Measurements from ENCODE around the gene MICALL1.

The MICALL1 gene

GRCh38 chr22:37905534-37906363 lies at the start of gene MICALL1:
Gene MICALL1, plus strand, starts transcription at chr22:37906297. Its CDS starts 126 bp downstream, at chr22:37906423.
- peak; percentile 67 for DNase-seq (ENCODE audit: low spot score)

- no peak for DNase-seq (ENCODE audit: low spot score)
Measured at GRCh38 chr22:37860796-37861421, 45.2 kb upstream of the MICALL1 start.

GRCh38 chr22:37862570-37863325 lies 43.3 kb upstream of the MICALL1 start:
- no peak for DNase-seq (ENCODE audit: low spot score)

- no peak for DNase-seq (ENCODE audit: low spot score)
Measured at GRCh38 chr22:37865510-37865909, 40.6 kb upstream of the MICALL1 start.

- DNase-seq (ENCODE audit: low spot score): no peak
Measured at GRCh38 chr22:37870273-37870672, 35.8 kb upstream of the MICALL1 start.

GRCh38 chr22:37880668-37881440 lies 25.2 kb upstream of the MICALL1 start:
- DNase-seq (ENCODE audit: low spot score): peak; percentile 76

- no peak for DNase-seq (ENCODE audit: low spot score)
Measured at GRCh38 chr22:37884420-37884819, 21.7 kb upstream of the MICALL1 start.

- DNase-seq (ENCODE audit: low spot score): peak; percentile 85
Measured at GRCh38 chr22:37887584-37888378, 18.3 kb upstream of the MICALL1 start.

GRCh38 chr22:37891926-37892325 lies 14.2 kb upstream of the MICALL1 start:
- no peak for DNase-seq (ENCODE audit: low spot score)

- DNase-seq (ENCODE audit: low spot score): peak; percentile 98
Measured at GRCh38 chr22:37892566-37893335, 13.3 kb upstream of the MICALL1 start.

GRCh38 chr22:37893583-37893983 lies 12.5 kb upstream of the MICALL1 start:
- peak; percentile 56 for DNase-seq (ENCODE audit: low spot score)

GRCh38 chr22:37894939-37895670 lies 11.0 kb upstream of the MICALL1 start:
- DNase-seq (ENCODE audit: low spot score): peak; percentile 55

- no peak for DNase-seq (ENCODE audit: low spot score)
Measured at GRCh38 chr22:37896181-37896592, 9.9 kb upstream of the MICALL1 start.

- DNase-seq (ENCODE audit: low spot score): no peak
Measured at GRCh38 chr22:37896939-37897338, 9.2 kb upstream of the MICALL1 start.

- no peak for DNase-seq (ENCODE audit: low spot score)
Measured at GRCh38 chr22:37897807-37898206, 8.3 kb upstream of the MICALL1 start.

- DNase-seq (ENCODE audit: low spot score): peak; percentile 89
Measured at GRCh38 chr22:37898441-37899181, 7.5 kb upstream of the MICALL1 start.

- peak; percentile 57 for DNase-seq (ENCODE audit: low spot score)
Measured at GRCh38 chr22:37904572-37905533, 1.2 kb upstream of the MICALL1 start.
